Stimulated activated naive B cell treated with anti-CD40 and anti-IgM and Interleukin-4, amounts not matched to agents 10 μg/mL and 1 μg/mL and 100 μg/mL, for 72 hours (primary cell): ENCODE results near the gene AKAP7.
"Not testable (repeated sequence)": the region's sequence is repeated elsewhere in the genome, so short reads cannot be mapped to it uniquely, and the experiment has no call there.

ENCODE experiments used
- ATAC-seq, 2 donors: fragments of 150-1000 bp; cut with Tn5 transposase; replicated peaks; 2 replicates each; pipeline ENCODE4 v1.10.0; 2021; ENCODE audit warnings: moderate library complexity in 1 of 2
- DNase-seq: peaks from one replicate; pipeline ENCODE4 v3.0.0; 2021
- H3K27ac Mint-ChIP-seq: one replicate; pipeline ENCODE4 v1.8.0; 2022; ENCODE audit warnings: mild to moderate bottlenecking, mixed read lengths
- H3K27me3 Mint-ChIP-seq, 2 donors: one replicate each; pipeline ENCODE4 v1.8.0; 2022; ENCODE audit warnings: mixed read lengths in 2 of 2
- H3K36me3 Mint-ChIP-seq, 2 donors: one replicate each; pipeline ENCODE4 v1.8.0; 2022; ENCODE audit warnings: mixed read lengths in 2 of 2, mild to moderate bottlenecking in 1 of 2
- H3K4me1 Mint-ChIP-seq, 2 donors: one replicate each; pipeline ENCODE4 v1.8.0; 2022; ENCODE audit warnings: mixed read lengths in 2 of 2, mild to moderate bottlenecking in 1 of 2
- H3K4me3 Mint-ChIP-seq, 2 donors: one replicate each; pipeline ENCODE4 v1.8.0; 2022; ENCODE audit warnings: mild to moderate bottlenecking in 2 of 2, mixed read lengths in 2 of 2, moderate library complexity in 1 of 2
- H3K9me3 Mint-ChIP-seq, 2 donors: one replicate each; pipeline ENCODE4 v1.8.0; 2022; ENCODE audit warnings: mixed read lengths in 2 of 2, mild to moderate bottlenecking in 1 of 2

AKAP7 gene

GRCh38 chr6:131292145-131292938 is 157.1 kb downstream of the AKAP7 start:
- H3K9me3 Mint-ChIP-seq: no peaks in the 10 kb centered on the region
- no peak overlapping the region for H3K4me3 Mint-ChIP-seq
- no peaks in the 10 kb centered on the region for H3K27me3 Mint-ChIP-seq
- no peak for ATAC-seq
- no peak overlapping the region for H3K27ac Mint-ChIP-seq
- peaks cover 8 to 10% of the 10 kb centered on the region in 2 donors for H3K4me1 Mint-ChIP-seq
- DNase-seq: no peak
- H3K36me3 Mint-ChIP-seq: no peaks in the 10 kb centered on the region

- Mint-ChIP-seq H3K27me3 (no peaks in the 10 kb centered on the region), H3K36me3 (no peaks in the 10 kb centered on the region), H3K4me1 (peaks cover 8 to 10% of the 10 kb centered on the region in 2 donors), H3K9me3 (no peaks in the 10 kb centered on the region), H3K4me3 (no peak overlapping the region), H3K27ac (no peak overlapping the region)
- DNase-seq (no peak), ATAC-seq (no peak)
These were observed 158.2 kb downstream of the AKAP7 start for GRCh38 chr6:131293472-131293911.

- peaks cover 8 to 10% of the 10 kb centered on the region in 2 donors for H3K4me1 Mint-ChIP-seq
- no peak for DNase-seq
- no peaks in the 10 kb centered on the region for H3K27me3 Mint-ChIP-seq
- no peak overlapping the region for H3K4me3 Mint-ChIP-seq
- H3K27ac Mint-ChIP-seq: no peak overlapping the region
- H3K36me3 Mint-ChIP-seq: no peaks in the 10 kb centered on the region
- no peaks in the 10 kb centered on the region for H3K9me3 Mint-ChIP-seq
- no peak for ATAC-seq
These were observed 159.8 kb downstream of the AKAP7 start for GRCh38 chr6:131295081-131295480.

GRCh38 chr6:131300826-131301225 is 165.6 kb downstream of the AKAP7 start:
- not testable (repeated sequence) for DNase-seq, H3K27ac Mint-ChIP-seq, ATAC-seq, H3K36me3 Mint-ChIP-seq, H3K4me3 Mint-ChIP-seq, H3K9me3 Mint-ChIP-seq, H3K27me3 Mint-ChIP-seq
- H3K4me1 Mint-ChIP-seq: peaks cover 2 to 18% of the 10 kb centered on the region in 2 donors

DNA sequence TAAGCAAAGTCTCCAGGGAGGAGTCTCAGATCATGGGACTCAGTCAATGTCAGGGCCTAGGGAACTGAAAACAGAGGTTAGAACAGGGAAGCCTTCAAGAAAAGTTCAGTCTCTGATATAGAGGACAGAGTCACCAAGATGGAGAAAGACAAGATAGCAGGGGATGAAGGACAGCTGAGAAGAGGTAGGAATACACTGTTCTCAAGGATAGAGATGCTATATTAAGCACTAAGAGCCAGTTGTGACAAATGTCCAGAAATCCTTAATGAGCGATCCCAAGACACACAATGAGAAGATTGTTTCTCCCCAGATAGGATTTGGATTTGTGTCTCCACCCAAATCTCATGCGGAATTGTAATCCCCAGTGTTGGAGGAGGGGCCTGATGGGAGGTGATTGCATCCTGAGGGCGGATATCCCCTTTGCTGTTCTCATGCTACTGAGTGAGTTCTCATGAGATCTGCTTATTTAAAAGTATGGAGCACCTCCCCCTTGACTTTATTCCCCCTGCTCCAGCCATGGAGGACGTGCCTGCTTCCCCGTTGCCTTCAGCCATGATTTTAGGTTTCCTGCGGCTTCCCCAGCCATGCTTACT is 168.2 kb downstream of the AKAP7 start:
- peak in 1 of 2 donors; percentile 33 for ATAC-seq
- no peak for DNase-seq
- no peak overlapping the region for H3K27ac Mint-ChIP-seq
- no peak overlapping the region for H3K4me3 Mint-ChIP-seq
- H3K9me3 Mint-ChIP-seq: peaks cover 0 to 2% of the 10 kb centered on the region in 2 donors
- H3K27me3 Mint-ChIP-seq: no peaks in the 10 kb centered on the region
- H3K4me1 Mint-ChIP-seq: peaks cover 2 to 18% of the 10 kb centered on the region in 2 donors
- peaks cover 0 to 2% of the 10 kb centered on the region in 2 donors for H3K36me3 Mint-ChIP-seq

- H3K4me3 Mint-ChIP-seq: no peak overlapping the region
- H3K9me3 Mint-ChIP-seq: peaks cover 6 to 9% of the 10 kb centered on the region in 2 donors
- no peak for DNase-seq
- H3K36me3 Mint-ChIP-seq: peaks cover 6 to 7% of the 10 kb centered on the region in 2 donors
- peaks cover 2 to 18% of the 10 kb centered on the region in 2 donors for H3K4me1 Mint-ChIP-seq
- H3K27ac Mint-ChIP-seq: no peak overlapping the region
- ATAC-seq: no peak
- no peaks in the 10 kb centered on the region for H3K27me3 Mint-ChIP-seq
These were observed 170.0 kb downstream of the AKAP7 start for GRCh38 chr6:131305037-131305850.

DNA sequence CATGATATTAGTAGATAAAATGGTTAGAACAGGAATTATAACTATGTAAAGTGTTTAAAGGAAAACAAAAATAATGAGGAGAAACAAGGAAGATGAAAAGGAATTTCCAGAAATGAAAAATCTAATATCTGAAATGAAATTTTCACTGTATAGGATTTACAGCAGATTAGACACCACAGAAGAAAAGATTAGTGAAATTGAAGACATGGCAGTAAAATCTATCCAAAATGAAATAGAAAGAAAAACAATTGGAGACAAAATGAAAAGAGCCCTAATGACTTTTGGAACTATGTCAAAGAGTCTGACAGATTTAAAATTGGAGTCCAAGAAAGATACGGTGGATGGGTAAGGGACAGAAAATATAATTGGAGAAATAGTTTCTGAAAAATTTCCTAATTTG is 174.2 kb downstream of the AKAP7 start:
- ATAC-seq (no peak), DNase-seq (no peak)
- H3K27ac Mint-ChIP-seq: no peak overlapping the region
- no peaks in the 10 kb centered on the region for H3K4me1 Mint-ChIP-seq
- peaks cover 6 to 13% of the 10 kb centered on the region in 2 donors for H3K9me3 Mint-ChIP-seq
- H3K27me3 Mint-ChIP-seq: no peaks in the 10 kb centered on the region
- no peak overlapping the region for H3K4me3 Mint-ChIP-seq
- H3K36me3 Mint-ChIP-seq: peaks cover 6 to 7% of the 10 kb centered on the region in 2 donors

GRCh38 chr6:131314838-131315237 is 179.6 kb downstream of the AKAP7 start:
- Mint-ChIP-seq H3K27me3 (no peaks in the 10 kb centered on the region), H3K27ac (no peak overlapping the region), H3K4me3 (no peak overlapping the region), H3K4me1 (no peaks in the 10 kb centered on the region), H3K36me3 (peaks cover 3% of the 10 kb centered on the region in 2 donors), H3K9me3 (peaks cover 8 to 16% of the 10 kb centered on the region in 2 donors)
- no peak for DNase-seq
- no peak for ATAC-seq

DNA sequence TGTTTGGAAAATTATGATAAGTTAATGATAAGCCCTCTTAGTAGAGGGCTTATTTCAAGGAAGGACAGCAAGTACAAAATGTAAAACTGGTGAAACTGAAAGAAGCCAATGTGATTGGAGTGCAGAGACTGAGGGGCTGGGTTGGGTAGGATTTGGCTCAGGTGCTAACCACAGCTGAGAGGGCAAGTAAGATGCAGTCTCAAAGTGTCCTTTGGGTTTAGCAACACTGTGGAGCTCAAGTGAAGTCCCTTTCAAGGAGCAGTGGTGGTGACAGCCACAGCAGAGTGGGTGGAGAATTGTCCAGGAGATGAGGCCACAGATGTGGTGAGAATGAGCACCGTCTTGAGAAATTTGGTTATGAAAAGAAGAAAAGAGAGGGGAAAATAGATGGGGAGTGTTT is 181.4 kb downstream of the AKAP7 start:
- DNase-seq (no peak), ATAC-seq (no peak)
- Mint-ChIP-seq H3K27ac (no peak overlapping the region), H3K4me3 (no peak overlapping the region), H3K4me1 (no peaks in the 10 kb centered on the region), H3K9me3 (peaks cover 8 to 16% of the 10 kb centered on the region in 2 donors), H3K36me3 (peaks cover 3% of the 10 kb centered on the region in 2 donors), H3K27me3 (no peaks in the 10 kb centered on the region)

DNA sequence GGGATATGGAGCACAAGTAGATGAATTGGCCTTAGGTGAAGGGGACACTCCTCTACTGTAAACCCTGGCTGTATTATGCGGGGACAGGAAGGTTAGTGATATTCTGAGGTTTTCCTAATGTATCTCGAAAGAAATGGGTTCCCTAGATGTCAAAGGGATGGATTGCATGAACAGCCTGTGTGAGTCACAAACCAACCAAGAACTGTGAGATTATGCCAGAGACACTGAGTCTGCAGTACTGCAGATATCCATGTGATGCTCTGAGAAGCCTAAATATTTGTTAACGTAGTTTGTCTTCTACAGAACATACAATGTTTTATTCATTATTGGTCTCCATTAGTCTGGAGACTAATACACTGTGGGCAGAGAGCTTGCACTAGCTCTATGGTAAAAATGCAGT is 182.2 kb downstream of the AKAP7 start:
- H3K36me3 Mint-ChIP-seq: peaks cover 3% of the 10 kb centered on the region in 2 donors
- H3K4me1 Mint-ChIP-seq: no peaks in the 10 kb centered on the region
- H3K9me3 Mint-ChIP-seq: peaks cover 8 to 16% of the 10 kb centered on the region in 2 donors
- ATAC-seq (no peak), DNase-seq (no peak)
- no peak overlapping the region for H3K27ac Mint-ChIP-seq
- H3K4me3 Mint-ChIP-seq: no peak overlapping the region
- no peaks in the 10 kb centered on the region for H3K27me3 Mint-ChIP-seq

GRCh38 chr6:131321589-131321988 is 186.3 kb downstream of the AKAP7 start:
- H3K27ac Mint-ChIP-seq: no peak overlapping the region
- ATAC-seq: no peak
- peaks cover 2 to 3% of the 10 kb centered on the region in 2 donors for H3K36me3 Mint-ChIP-seq
- no peak overlapping the region for H3K4me3 Mint-ChIP-seq
- H3K4me1 Mint-ChIP-seq: no peaks in the 10 kb centered on the region
- H3K27me3 Mint-ChIP-seq: no peaks in the 10 kb centered on the region
- no peak for DNase-seq
- H3K9me3 Mint-ChIP-seq: peaks cover 6 to 7% of the 10 kb centered on the region in 2 donors

DNA sequence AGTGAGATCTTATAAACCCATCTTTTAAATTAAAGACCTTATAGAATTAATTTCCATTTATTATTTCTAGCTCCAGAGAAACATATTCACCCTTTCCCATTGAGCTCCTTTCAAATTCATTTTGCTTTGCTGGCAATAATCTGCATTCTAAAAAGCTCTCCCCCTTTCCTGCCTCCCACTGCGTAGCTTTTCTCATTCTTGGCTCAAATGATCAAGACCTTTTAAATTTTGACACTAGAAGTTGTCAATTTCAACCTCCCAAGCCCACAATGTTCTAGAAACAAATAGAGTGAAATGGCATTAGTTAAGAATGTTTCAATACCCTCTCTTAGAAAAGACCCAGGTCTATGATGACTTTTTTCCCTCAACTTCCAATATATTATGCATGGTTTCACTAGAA is 186.9 kb downstream of the AKAP7 start:
- no peak for ATAC-seq
- H3K4me1 Mint-ChIP-seq: no peaks in the 10 kb centered on the region
- H3K27ac Mint-ChIP-seq: no peak overlapping the region
- no peak for DNase-seq
- H3K36me3 Mint-ChIP-seq: no peaks in the 10 kb centered on the region
- H3K4me3 Mint-ChIP-seq: no peak overlapping the region
- H3K9me3 Mint-ChIP-seq: peaks cover 2 to 3% of the 10 kb centered on the region in 2 donors
- no peaks in the 10 kb centered on the region for H3K27me3 Mint-ChIP-seq

- not testable (repeated sequence) for H3K27ac Mint-ChIP-seq, H3K4me1 Mint-ChIP-seq, DNase-seq, H3K36me3 Mint-ChIP-seq, H3K4me3 Mint-ChIP-seq, H3K9me3 Mint-ChIP-seq, ATAC-seq, H3K27me3 Mint-ChIP-seq
These were observed 190.4 kb downstream of the AKAP7 start for GRCh38 chr6:131325669-131326068.

GRCh38 chr6:131328727-131329126 is 193.5 kb downstream of the AKAP7 start:
- not testable (repeated sequence) for H3K4me3 Mint-ChIP-seq, ATAC-seq, H3K36me3 Mint-ChIP-seq, H3K9me3 Mint-ChIP-seq, H3K27ac Mint-ChIP-seq, H3K4me1 Mint-ChIP-seq, DNase-seq, H3K27me3 Mint-ChIP-seq
